HG02981 (cell line): ENCODE data around the gene ATF7.
"Not testable (repeated sequence)": the region's sequence is repeated elsewhere in the genome, so short reads cannot be mapped to it uniquely, and the experiment has no call there.

Experiments
- ATAC-seq: cut with Tn5 transposase; IDR thresholded peaks from one replicate; pipeline ENCODE4 v1.9.1; 2021; ENCODE audit warnings: mild to moderate bottlenecking, moderate library complexity; ENCODE audit not compliant: unreplicated experiment

The ATF7 gene

DNA sequence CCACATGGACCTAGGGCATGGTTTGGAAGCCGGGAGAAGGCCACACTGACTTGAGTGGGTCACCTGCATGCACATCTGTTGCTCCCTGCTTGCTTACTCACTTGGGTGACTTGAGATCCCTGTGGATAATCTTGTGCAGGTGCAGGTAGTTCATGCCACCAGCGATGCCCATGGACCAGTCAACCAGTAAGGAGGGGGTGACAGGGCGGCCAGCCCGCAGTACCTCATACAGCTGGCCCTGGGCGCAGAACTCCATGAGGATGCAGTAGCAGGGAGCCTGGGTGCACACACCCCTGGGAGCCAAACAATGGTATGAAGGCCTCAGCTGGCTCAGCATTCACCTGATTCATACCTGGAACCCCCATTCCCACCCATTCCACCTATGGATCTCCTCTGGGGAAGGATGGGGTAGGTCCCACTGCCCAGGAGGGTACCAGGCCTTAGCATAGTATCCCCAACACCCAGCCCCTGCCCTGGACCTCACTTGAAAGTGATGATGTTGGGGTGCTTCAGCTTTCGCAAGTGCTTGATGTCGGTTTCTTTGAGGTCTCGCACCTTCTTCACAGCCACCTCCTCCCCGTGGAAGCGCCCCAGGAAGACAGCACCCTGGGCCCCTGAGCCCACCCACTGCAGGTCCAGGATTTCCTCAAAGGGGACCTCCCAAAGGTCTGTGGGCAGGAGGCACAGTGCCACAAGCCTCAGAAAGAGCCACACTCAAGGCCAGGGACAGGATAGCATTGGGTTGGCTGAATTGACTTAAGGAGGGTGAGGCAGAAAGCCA lies 140.0 kb downstream of the ATF7 start:
- no peak for ATAC-seq

DNA sequence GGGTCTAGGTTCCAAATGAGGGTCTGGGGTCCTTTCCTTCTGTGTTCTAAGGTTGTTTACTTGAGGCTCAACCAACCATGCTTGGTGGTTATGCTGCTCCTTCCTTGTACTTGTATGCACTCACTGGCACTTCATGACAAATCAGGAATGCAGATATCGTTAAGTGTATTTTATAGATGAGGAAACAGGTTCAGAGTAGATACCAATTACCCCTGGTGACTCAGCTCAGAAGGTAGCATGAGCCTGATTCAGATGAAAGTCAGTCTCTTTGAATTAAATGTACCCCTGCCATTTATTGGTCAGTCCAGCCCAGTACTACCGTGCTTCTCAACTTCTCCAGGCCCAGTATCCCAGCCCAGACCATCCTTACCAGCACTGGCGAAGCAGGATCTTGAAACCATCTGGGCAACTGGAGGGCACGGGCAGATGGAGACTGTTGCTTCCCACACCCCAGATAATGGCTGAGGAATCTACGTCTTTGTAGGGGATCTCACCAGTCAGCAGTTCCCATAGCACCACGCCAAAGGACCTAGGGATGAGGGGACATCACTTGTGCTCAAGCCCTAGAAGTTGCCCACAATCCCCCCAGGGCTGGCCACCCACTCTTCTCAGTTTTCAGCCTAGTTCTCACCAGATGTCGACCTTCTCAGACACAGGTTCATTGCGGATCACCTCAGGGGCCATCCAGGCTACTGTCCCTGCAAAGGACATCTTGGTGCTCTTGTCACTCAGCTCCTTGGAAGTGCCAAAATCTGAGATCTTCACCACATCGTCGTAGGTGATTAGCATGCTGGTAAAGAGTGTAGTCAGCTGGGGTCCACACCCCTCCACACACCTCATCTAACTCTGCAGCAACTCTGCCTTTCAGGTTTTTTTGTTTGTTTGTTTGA lies 141.3 kb downstream of the ATF7 start:
- ATAC-seq, result no peak

DNA sequence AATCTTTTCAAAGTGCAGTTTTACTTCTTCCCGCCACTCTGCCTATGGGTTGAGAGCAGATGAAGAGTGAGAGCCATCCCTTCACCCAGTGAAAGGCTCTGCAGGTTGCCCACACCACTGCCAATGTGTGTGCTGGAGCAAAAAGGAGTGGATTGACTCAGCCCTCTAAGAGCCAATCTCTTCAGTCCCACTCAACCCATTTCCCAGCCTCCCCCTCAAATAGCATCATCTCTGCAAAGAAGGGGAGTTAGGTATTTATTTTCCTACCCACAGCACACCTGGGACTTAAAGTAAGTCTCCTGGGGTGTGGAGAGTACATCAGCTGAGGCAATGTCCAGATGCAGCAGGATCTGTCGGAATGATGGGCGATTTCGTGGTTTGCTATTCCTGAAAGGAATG lies 142.2 kb downstream of the ATF7 start:
- ATAC-seq, result no peak

DNA sequence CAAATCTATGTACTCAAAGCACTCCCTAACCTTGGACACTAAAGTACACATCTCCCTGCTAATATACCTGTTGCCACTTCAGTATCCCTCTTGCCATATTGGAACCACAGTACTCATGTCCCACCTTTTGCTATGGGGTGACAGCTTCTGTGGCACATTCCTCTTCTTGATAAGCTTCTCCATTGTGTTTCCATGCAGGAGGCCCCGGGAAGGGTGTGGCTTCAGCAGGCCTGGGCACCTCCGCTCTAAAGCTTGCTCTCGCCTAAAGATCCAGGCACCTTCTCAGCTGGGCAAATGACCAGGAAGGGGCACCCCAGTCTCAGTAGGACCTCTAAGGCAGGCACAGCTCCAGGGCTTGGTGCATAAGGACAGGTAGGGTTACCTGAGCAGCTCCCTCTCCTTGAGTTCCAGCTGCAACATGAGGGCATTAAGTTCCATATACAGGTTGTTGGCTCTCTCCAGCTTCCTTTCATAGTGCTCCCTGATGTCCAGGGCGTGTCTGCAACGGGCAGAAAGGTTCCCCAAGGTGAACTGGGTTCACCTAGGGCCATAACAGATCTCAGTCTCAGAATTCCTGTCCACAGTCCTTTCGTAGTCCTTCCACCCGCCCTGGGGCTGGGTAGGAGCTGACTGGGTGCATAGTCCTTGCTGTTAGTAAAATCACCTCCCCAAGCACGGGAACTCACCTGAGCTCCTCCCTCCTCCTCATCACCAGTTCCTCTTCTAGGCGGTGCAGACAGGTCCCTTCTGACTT lies 142.8 kb downstream of the ATF7 start:
- no peak for ATAC-seq

DNA sequence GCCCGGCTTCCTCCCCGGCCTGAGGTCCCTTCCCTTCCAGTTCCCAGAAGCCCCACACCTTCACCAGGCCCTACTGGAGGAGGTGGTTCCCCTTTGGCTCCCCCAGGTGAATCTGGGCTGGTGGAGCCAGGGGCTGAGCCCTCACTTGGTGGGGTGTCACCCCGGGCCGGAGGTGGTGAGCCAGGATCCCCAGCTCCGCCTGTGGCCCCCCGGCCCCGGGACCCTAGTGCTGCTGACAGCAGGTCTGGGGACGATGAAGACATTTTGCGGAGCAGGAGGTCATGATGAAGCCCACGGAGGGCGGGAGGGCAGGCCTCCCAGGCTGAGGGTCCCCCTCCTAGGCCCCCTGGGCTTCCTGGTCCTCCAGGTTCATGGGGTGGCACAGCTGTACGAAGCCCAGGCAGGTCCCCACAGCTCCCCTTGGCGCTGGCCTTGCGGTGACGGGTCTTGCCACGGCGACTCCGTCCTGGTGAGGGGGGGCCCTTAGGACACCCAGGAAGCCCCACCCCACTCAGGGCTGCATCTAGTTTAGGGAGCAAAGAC lies 143.5 kb downstream of the ATF7 start:
- ATAC-seq, result no peak

DNA sequence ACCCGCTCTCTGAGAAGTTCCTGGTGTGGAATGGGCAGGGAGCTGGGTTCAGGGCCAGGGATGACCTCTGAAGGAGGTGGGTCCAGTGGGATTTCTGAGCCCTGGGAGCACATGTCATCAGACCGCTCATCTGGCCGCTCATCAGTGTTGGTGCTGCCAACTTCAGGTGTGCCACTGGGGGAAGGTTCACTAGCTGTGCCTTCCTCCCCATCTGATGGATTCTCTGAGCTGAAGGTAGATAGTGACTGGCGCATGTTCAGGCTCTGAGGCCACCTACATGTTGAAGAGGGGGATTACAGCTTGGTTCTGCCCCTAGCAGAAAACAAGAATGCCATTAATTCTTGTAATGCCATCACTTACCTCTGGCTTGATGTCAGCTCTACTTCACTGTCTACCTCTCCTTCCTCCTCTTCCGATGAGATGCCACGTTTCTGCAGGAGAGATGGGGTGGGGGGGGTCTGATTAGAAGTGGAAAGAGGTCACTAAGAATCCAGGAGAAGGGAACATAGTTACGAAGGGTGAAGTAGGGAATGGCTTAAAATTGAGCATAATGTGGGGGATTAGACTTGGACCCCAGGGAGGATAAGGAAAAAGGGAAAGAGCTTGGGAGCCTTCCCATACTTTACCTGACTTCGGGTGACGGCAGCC lies 144.1 kb downstream of the ATF7 start:
- ATAC-seq, result no peak

DNA sequence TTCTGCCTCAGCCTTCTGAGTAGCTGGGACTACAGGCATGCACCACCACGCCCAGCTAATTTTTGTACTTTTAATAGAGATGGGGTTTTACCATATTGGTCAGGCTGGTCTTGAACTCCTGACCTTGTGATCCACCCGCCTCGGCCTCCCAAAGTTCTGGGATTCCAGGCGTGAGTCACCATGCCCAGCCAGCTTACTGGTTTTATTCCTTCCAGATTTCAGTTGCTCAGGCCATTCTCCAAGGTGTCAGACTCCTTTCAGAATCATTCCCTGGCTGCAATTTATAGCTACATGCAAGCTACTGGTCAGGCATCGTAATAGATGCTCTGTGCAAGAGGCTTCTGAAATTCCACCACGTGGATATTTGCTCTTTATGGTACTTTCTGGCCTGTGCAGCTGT lies 144.7 kb downstream of the ATF7 start:
- not testable (repeated sequence) for ATAC-seq

DNA sequence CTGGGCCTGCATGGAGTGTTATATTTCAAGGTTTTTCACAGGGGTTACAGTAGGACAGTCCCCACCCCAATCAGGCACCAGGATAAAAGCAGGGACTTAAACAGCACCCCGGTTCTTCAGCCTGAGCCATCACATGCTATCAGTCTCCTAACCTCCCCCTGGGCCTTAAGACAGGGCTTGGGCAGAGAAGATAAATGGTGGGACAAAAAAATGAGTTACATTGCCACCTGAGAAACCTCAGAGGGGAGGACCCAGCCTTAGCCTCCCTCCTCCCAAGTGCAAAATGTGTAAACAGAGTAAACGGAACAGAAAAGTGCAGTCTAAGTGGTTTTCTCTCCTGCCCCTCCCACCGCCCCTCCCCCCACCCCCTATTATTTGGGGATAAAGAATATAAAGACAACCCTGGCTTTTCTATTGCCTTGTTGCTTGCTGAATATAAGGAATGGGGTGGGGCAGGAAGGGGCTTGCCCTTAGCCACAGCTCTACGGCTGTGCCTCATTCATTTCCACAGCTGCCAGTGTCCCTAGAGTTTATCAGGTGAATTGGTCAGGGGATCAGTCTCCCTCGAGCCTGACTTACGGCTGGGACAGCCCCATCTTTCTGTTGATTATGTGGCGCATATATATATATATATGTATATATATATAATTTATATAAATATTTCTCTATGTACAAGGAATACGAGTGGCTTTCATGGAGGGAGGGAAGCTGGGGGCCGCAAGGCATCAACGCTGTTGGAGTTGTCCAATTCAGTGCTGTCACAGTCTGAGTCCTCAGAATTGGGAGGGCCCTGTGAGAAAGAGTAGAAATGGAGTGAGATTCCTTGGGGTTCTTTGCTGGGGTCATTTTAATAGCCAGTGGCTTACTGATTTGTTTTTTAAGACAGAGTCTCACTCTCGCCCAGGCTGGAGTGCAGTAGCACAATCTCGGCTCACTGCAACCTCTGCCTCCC lies 145.4 kb downstream of the ATF7 start:
- no peak for ATAC-seq

DNA sequence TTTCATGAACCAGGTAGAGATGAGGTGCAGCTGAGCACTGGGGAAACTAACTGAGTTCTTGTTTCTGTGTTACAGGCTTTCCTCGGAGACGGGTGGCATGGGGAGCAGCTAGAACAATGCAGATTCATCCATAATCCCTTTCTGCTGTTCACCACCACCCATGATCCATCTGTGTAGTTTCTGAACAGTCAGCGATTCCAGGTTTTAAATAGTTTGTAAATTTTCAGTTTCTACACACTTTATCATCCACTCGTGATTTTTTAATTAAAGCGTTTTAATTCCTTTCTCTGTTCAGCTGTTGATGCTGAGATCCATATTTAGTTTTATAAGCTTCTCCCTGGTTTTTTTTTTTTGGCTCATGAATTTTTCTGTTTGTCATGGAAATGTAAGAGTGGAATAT lies 146.9 kb downstream of the ATF7 start:
- ATAC-seq, result no peak

DNA sequence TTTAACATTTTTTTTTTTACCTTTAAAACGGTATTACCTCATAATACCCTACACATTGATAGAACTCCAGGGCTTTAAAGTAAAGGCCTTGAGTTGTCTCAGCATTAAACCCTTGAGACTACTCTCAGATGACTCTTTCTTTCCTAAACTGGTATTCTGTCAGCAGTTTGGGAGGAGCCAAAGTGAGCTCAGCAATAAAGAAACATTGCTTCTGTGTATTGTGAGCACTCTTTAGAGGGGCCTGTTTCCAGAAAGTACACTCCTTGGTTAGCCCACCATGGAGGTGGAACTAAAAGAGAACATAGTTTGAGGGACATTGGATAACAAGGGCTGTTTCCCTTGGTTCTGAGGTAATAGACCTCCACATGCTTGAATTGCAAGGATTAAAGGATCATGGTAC lies 147.3 kb downstream of the ATF7 start:
- no peak for ATAC-seq

DNA sequence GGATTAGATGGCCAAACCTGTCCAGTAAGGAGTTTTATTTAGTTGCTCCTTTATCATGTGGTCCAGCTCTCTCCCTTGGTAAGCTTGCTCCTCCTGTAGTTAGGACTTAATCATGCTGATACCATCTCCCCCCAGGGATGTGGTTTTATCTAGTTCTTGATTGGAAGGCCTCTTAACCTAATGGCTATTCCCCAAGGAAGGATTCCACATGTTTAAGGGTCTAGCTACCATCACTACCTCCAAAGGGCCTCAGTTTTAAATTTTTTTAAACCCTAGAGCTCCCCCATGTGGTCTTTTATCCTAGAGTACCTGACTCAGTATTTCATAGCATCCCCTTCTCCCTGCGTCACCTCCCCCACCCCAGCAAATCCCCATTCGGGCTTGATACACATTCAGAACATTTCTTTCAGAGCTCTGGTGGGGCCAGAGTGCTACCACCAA lies 149.4 kb downstream of the ATF7 start:
- no peak for ATAC-seq

DNA sequence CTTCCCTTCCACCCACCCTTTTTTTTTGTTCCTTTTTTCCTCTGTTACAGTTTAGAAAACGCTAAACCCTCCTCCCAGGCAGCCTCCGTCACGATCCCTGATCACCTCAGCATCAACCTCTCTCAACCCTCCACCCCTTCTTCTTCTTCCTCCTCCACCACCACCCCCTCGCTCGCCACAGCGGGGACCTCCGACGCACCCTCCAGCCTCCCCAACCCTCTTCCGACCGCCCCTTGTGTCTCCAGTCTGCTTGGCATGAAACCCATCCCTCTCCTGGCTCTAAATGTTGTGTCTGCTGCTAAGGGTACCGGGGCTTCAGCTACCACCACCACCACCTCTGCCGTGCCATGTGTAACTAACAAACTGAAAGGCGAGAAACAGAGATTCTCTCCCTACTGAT lies 151.4 kb downstream of the ATF7 start:
- ATAC-seq, result no peak

DNA sequence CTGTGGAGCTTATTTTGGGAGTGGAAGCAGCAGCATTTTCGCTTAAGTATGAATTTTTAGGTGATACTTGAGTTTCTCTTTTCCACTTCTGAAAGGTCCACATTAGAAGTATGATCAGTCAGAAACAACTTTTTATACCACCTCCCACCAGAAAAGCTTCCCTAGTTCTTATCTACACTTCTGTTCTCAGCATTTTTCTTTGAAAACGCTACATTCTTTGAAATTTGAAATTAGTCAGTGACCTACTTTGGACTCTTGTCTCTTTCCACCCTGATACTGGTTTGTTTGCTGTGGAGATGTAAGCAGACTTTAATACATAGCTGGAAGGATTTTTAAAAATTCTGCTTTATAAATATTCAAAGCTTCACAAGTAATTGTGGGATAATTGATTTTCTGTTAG lies 152.1 kb downstream of the ATF7 start:
- ATAC-seq, result no peak

DNA sequence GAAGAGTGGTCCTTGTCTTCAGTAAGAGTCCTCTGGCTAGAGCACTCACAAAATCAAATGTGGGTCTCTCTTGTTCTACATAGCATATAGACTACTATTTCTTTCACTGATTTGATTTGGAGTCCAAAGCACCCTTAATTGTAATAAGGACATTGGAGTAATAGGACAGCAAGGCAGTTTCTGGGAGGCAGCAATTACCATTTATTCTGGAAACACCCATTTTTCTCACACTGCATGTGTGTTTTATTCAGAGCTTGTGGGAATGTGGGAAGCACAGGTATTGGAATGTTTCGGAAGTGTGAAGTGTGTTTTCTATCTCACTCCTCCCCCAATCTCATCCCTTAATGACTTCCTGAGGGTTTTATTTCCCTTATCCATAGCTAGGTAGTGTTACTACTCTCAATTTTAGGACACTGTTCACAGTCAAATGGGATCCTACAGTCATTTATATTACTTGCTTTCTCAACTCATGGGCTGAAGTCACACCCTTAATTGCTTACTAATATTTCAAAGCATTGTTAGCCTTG lies 154.1 kb downstream of the ATF7 start:
- ATAC-seq, result no peak

DNA sequence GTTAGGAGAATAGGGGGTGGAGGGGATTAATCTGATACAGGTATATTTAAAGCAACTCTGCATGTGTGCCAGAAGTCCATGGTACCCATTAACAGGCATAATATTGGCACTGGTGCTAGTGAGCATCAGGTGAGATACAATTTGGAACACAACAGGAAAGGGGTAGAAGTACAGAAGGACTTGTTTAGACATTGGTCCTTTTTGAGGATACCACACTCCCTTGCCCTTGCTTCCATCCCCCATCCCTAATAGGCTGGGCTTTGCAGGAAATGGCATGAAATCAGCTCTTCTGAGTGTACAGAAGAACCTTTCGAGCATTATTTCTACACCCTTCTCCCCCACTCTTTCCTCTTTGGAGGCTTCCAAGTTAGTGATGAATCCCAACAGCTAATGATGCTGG lies 157.9 kb downstream of the ATF7 start:
- ATAC-seq, result no peak

DNA sequence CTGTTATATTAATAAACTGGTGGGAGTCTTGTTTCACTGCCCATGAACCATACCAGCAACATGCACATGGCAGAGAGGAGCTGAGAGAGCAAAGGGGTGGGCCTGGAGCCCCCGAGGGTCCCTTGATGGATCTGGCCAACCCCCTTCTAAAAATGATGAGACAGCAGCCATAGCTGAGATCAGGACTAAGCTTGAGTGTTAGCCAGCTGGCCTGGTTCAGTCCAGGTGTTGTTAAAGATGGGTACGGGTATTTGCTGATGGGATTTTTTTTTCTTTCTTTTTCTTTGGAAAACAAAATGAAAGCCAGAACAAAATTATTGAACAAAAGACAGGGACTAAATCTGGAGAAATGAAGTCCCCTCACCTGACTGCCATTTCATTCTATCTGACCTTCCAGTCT lies 158.3 kb downstream of the ATF7 start:
- no peak for ATAC-seq

DNA sequence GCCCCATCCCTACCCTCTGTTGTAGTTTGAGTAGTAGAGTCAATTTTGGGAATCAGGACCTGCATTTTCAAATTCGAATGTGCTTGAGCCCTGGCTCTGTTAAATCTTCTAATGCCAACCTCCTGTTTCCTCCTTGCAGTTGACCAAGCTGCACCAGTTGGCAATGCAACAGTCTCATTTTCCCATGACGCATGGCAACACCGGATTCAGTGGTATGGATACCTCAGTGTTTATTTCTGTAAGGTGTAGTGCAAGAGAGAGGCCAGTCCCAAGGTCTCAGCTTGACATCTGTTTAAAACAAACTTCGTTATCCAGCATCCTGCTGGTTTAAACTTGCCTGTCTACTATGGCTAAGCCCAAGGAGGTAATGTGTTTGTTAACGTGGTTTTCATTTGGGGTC lies 159.1 kb downstream of the ATF7 start:
- no peak for ATAC-seq

DNA sequence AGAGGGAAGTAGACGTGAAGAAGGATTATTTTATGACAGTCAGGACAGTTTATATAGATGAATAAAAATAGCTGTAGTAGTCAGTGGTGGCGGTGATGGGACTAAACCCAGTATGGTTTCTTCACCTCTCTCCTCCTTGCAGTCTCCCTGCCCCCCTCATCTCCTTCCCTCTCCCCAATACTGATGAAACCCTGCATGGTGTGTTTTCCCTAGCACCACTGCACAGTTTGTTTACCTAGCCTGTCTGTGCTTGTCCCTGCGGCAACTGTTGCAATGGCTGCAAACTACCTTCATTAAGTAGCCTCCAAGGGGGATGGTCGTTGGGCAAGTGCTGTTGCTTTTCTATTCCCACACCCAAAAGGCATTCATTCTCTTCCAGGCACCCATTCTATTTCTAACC lies 159.5 kb downstream of the ATF7 start:
- no peak for ATAC-seq

DNA sequence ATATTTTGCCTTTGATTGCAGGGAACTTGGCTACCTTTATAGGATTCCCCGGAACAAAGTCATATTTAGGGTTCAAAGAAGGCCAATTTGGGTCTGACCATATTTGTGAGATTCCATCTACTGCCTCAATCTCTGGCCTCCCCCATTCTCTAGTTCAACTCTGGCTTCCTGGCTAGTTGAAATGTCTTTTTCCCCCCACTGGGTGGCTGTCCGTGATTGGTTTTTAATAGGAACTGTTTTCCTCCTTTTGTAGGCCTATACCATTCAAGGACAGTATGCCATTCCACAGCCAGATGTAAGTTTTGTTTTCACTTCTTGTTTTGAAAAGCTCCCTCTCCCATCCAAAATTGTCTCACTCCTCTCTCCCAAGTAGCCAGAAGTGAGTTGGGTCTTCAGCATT lies 160.5 kb downstream of the ATF7 start:
- ATAC-seq, result no peak
